Coronary artery (tissue), 2 donors: ENCODE measurements around the gene PITPNC1.
A peak's percentile ranks its signal among the peaks of the same experiment; 100 is the strongest.

ENCODE experiments used
- DNase-seq: peaks from one replicate; pipeline ENCODE4 v3.0.0-alpha.2; 2017; ENCODE audit warnings: low spot score
- H3K27ac ChIP-seq, 2 donors: fragments of 200-600 bp; sonication (generic); one replicate each; pipeline ENCODE4 v1.5.1; 2016 to 2019
- H3K4me3 ChIP-seq: fragments of 200-600 bp; sonication (generic); 2 replicates; pipeline ENCODE4 v1.5.1; 2016; ENCODE audit warnings: mild to moderate bottlenecking, moderate library complexity
- TF ChIP-seq, protein P1 (sequence below): fragments of 200-600 bp; sonication (generic); IDR thresholded peaks from one replicate; pipeline ENCODE4 v1.5.1; 2019; ENCODE audit warnings: antibody characterized with exemption

Gene PITPNC1

DNA sequence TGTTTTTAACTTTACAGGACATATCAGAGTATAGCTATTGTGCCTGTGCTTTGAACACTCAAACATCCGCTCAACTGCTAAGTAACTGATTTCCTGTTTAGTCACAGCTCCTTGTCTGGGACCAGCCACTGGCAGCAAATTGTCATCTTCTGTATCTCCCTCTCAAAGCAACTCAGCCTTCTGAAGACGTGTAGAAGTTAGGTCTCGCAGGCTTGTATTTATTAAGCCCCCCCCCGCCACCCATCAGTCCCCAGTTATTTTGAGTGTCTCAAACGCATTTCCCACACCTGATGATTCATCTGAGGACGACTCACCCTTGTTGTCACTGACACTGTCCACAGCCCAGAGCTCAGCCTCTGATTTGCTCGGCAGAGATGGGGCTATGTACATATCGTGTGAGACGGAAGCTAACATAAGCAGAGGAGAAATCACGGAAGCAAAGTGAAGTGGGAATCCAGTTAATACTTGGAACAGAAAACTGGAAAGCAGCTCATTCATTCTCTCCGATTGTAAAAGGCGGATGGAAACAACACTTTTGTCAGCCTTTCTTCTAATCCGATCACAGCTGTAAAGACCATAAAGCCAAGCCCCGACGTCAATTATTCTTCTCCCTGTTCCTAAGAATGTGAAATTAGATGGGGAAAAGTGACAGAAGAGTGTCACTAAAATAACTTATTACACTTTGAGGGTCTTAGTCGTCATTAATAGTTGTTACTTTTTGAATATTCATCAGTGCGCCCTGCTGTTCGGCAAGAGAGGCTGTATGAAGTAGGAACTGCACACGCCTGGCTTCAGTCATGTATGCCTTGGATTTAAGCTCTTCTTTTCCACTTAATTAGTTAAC, 64.2 kb downstream of the PITPNC1 start:
- no peak for DNase-seq
- Histone ChIP-seq H3K27ac (peak overlapping the region in 1 of 2 donors; percentile 33), H3K4me3 (no peak overlapping the region)
- TF ChIP-seq, protein P1, sequence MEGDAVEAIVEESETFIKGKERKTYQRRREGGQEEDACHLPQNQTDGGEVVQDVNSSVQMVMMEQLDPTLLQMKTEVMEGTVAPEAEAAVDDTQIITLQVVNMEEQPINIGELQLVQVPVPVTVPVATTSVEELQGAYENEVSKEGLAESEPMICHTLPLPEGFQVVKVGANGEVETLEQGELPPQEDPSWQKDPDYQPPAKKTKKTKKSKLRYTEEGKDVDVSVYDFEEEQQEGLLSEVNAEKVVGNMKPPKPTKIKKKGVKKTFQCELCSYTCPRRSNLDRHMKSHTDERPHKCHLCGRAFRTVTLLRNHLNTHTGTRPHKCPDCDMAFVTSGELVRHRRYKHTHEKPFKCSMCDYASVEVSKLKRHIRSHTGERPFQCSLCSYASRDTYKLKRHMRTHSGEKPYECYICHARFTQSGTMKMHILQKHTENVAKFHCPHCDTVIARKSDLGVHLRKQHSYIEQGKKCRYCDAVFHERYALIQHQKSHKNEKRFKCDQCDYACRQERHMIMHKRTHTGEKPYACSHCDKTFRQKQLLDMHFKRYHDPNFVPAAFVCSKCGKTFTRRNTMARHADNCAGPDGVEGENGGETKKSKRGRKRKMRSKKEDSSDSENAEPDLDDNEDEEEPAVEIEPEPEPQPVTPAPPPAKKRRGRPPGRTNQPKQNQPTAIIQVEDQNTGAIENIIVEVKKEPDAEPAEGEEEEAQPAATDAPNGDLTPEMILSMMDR, result no peak

DNA sequence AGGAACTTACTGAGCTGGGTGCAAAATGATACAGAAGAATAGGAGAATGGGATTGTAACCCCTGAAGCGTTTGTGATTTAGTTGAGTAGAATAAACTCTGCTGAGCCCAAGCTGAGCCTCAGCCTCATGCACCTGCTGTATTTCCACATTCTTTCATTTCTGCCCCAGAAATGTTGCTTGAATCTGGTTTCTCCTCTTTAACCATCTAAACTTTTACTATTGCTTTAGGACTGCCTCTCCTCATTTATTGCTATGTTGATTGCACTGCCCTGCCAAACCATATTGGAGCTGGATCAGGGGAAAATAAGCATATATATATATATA, 64.8 kb downstream of the PITPNC1 start:
- H3K4me3 ChIP-seq, result no peak overlapping the region
- no peak for DNase-seq
- no peak overlapping the region for H3K27ac ChIP-seq
- TF ChIP-seq, protein P1, result no peak

DNA sequence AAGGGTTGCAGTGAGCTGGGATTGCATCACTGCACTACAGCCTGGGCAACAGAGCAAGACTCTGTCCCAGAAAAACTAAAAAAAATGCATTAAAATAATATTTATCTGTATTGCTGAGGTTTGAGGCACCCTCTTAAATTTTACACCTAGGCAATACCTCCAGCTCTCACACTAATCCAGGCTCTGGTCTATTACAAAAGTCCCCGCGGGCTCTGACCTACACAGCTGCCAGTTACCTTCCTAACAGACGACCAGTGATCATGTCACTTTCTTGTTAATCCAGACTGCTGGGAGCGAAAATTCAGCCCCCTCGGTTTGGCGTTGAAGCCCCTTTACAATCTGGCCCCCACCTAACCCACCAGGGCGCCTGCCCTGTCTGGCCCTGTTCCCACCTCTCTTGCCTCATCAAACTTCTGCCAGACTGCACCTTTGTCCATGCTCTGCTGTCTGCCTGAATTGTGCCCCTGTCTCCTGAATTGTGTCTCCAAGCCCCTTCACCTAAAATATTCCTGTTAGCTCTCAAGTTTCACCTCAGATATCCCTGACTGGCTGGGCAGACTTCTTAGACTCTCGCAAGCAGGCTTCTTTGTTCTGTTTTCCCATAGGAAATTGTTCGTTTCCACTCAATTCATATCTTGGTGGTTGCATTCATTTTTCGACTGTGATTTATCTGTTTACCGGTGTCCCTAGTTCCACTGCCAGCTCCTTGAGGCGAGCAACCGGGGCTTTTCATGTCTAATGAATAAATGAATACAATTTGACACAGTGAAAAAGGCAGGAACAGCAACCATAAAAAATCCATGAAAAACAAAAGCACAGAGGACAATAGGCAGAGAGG, 65.9 kb downstream of the PITPNC1 start:
- no peak overlapping the region for H3K4me3 ChIP-seq
- DNase-seq, result no peak
- H3K27ac ChIP-seq, result no peak overlapping the region
- TF ChIP-seq, protein P1, result no peak

DNA sequence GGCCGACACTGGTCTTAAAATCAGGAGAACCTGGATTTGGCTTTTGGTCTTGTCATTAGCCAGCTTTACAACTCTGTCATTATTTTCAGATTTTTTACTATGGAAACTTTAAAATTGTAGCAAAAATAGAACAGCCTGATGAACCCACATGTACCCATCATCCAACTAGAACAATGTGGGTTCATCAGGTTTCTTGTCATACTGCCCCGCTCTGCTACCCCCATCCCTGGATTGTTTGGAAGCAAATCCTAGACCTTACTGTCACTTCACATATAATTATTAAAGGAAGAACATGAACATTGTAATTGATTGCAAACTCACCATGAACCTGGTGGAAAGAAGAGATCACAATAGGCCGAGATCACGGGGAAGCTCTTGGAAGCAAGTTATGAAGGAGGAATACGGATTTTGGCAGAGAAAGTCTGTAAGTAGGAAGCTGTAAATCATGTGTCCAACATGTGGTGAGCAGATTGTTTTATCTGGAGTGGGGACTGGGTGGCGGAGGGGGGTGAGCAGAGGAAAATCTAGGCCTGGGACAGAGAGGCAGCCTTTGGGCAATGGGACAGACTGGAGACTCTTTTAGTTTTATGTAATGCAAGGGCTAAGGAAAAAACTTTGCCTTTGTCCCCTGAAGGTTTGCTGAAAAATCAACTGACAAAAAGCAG, 67.0 kb downstream of the PITPNC1 start:
- Histone ChIP-seq H3K4me3 (no peak overlapping the region), H3K27ac (peak overlapping the region in 1 of 2 donors; percentile 21)
- DNase-seq, result no peak

DNA sequence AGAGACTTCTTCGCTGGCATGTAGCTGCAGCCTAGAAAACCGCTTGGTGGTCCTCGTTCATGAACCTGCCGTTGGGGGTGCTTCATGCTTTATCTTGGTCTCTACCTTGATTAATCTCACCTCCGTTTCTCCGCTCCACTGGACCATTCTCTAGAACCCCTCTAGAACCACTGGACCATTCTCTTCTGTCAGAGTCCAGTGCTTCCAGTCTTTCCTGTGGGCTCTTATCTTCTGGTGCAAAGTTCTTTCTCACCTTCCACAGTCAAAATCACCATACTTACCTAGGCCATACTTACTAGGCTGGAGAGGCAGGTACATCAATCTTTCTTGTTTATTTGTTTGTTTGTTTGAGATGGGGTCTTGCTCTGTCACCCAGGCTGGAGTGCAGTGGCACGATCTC, 71.4 kb downstream of the PITPNC1 start:
- Histone ChIP-seq H3K27ac (no peak overlapping the region), H3K4me3 (no peak overlapping the region)
- DNase-seq, result no peak
- TF ChIP-seq, protein P1, result no peak

More for the DNA sequence above, 67.0 kb downstream of the PITPNC1 start:
- TF ChIP-seq, protein P1, result no peak

DNA sequence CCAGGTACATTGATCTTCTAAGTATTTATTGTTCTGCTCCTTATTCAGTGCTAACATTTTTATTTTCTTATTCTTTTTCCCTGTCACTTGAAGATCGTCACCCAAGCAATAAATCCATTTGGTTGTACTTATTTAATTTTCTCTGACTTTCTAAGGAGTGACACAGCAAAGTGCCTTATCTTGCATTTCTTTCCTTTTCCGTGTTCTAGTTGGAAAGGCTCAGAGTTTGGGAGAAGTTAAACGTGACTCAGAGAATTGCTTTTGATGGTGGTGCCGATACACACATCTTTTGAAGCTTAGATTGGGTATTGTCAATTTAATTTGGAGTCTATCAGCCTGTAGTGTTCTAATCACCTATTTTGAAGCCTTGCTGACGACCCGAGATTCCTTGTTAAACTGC, 72.0 kb downstream of the PITPNC1 start:
- TF ChIP-seq, protein P1, result no peak
- H3K27ac ChIP-seq, result no peak overlapping the region

More for the DNA sequence above, 72.0 kb downstream of the PITPNC1 start:
- no peak for DNase-seq
- H3K4me3 ChIP-seq, result no peak overlapping the region
